HG02642 (cell line): Measurements from ENCODE around the gene SYP.

Source experiments
- ATAC-seq: cut with Tn5 transposase; IDR thresholded peaks from one replicate; pipeline ENCODE4 v1.9.1; 2021; ENCODE audit warnings: mild to moderate bottlenecking; ENCODE audit not compliant: unreplicated experiment, poor library complexity

SYP gene

DNA sequence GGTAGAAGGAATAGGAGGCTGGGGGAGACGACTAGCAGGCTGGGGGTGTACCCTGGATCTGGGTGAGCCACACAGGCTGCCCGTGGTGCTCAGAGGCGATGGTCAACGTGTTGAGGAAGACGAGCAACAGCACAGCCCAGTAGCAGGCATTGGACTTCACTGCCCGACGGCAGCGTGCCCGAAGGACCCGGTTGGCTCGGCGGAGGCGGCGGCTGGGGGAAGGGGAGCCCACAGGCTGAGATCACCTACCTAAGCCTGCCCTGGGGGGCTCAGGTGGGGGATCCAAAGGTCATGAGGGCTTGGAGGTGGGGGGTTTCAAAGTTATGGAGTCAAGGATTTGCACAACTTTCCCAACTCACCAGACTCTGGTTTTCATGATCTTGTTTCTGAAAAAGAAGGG is 25.9 kb upstream of the SYP start:
- ATAC-seq, result no peak

GRCh38 chrX:49221868-49222267 is 21.9 kb upstream of the SYP start:
- ATAC-seq, result no peak

GRCh38 chrX:49220100-49220499 is 20.1 kb upstream of the SYP start:
- ATAC-seq, result no peak

DNA sequence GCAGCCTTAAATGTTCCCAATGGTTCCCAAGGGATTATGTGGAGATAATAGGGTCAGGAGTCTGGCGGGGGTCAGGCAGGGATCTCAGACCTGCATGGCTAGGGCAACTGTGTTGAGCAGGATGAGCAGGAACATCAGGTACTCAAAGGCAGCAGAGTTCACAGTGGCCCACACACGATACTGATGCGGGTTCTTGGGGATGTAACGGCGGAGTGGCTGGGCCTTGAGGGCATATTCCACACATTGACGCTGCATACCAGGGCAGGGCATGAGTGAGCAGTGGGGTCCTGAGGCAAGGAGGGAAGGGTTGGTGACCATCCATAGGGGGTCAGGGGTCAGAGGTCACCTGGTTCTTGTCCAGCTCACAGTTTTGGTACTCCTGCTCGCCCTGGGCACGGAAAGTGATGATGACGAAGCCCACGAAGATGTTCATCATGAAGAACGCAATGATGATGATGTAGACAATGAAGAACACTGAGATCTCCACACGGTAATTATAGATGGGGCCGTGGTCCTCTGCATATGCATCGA is 15.1 kb upstream of the SYP start:
- no peak for ATAC-seq

- ATAC-seq, result no peak
Measured at GRCh38 chrX:49214416-49214815, 14.4 kb upstream of the SYP start.

DNA sequence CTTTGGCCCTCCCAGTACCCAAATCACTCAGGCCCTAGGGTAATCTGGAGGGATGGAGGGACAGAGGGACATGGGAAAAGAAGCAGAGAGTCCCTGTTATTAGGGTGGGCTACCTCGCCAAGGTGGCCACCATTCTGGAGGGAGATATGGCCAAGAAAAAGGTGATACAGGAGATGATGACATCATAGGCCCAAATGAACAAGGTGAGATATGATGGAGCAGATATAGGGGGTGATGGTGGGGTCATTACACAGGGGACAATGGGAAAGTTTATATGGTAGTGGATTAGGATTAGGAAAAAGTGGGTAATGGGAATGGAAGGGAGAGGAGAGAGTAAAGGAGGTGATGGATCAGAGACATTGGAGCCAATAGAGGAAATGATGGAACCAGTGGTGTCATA is 12.9 kb upstream of the SYP start:
- ATAC-seq, result no peak

DNA sequence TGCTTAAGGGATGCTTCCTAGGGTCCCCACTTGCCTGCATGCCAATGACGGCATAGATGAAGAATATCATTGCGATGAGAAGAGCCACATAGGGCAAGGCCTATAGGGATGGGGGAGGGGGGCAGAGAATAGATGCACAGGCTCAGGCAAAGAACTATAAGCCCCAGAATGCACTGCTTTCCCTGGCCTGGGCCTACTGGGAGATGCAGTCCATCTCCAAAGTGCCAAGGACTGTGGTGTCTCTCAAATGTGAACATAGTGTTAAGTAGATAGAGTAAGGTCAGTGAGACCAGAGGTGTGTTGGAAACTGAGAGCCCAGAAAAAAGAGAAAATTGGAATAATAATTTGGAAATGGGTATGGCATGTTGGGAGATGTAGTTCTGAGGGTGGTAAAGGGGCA is 12.2 kb upstream of the SYP start:
- ATAC-seq, result no peak

GRCh38 chrX:49211074-49211473 is 11.1 kb upstream of the SYP start:
- no peak for ATAC-seq

DNA sequence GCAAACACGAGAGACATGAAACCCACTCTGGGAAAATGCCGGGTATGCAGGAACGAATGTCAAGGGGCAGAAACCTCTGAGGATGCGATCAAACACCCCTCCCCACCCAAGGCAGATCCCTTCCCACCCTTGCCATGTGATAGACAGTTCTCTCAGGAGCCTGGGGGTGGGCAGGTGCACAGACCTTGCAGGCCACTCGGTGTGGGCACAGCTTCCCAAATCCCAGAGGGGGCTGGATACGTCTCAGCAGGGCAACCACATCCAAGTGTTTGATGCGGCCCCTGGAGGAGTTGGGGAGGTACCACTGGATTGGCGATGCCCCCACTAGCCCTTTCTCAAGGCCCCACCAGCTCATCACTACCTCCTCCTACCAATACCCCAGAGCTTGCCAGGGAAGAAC is 10.4 kb upstream of the SYP start:
- ATAC-seq, result no peak

DNA sequence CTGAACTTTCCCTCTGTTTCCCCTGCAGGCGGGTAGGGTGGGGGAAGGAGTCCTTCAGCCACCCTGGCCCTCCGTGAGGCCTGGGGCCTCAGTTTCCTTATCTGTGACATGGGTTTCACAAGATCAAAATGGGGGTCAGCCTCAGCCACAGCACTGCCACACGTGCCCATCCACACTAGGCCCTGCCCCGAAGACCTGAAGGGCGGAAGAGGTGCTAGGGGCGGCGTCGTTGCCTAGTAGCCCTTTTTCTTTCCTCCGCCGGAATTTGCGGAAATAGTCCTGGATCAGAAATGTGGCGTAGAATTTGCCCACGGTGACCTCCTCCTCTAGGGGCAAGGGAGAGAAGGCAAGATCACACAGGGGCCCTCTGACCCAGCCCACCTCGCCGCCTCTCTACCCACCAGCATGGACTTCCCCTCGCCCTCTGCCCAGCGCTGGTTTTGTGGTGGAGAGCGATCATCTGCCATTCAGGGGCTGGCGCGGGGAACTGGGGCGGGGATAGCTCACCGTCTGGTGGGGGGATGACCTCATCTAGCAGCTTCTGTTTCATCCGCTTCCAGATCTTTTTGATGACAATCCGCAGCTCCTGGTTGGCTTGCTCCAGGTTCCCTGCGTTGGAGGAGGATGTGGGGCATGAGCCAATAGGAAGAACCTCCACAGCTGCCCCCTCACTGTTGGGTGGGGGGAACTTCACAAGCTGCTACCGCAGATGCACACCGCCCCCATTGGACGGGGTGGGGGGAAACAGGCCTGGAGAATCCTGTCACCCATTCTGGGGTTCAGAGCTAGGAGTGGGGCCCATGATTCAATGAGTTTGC is 9.7 kb upstream of the SYP start:
- no peak for ATAC-seq

DNA sequence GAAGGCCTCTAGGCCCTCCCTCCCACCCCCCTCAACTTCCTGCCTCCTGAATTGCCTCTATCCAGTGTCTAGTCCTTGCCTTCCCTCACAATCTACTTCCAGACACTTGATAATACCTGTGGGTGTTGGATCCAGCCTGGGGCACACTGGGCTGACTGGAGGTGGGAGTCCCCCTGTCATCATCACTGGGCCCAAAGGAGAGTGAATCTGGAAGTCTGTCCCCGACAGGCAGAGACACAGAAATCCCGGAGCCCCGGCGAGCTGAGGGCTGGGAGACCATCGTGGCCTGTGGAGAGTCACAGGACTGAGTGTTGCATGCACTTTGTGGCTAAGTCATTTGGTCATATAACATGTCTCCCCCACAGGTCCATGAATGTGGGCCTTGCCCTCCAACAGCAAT is 8.4 kb upstream of the SYP start:
- no peak for ATAC-seq

DNA sequence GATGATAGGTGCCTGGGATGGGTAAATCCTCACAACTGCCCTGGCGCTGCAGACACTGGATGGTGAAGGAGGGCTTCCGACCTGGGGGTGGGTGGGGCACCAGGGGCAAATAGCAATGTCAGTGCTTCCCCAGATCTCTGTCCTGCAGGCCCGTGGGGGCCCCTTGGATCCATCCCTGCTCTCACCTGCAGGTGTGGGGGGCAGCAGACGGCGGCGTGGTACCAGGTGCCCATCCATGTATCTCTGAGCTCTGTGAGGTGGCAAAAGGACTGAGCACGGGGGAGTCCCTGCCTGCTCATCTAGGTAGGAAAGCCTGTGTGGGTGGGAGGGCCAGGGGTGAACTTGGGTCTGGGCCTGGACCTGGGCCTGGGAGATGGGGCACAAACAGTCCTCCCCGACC is 6.5 kb upstream of the SYP start:
- ATAC-seq, result no peak

GRCh38 chrX:49205443-49205842 is 5.5 kb upstream of the SYP start:
- ATAC-seq, result no peak

DNA sequence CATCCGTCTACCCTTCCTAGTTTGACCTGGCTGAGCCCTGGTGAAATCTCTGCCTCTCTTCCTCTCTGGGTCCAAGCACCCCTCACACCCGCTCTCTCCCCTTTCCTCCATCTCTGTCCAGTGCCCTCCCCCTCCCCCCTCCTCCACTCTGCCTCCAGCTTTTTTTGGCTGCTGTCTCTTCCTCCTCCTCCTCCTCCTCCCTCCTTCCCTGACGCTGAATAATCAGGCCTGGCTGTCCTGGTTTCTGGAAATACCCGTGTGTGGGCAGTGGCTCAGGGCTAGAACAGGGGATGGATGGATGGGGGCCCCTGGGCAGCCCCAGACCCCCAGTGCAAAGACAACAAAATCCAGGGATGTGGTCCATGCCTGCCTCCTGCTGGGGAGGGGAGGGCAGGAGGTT is 4.7 kb upstream of the SYP start:
- no peak for ATAC-seq

- ATAC-seq, result no peak
Measured at GRCh38 chrX:49204017-49204416, 4.0 kb upstream of the SYP start.

- ATAC-seq, result no peak
Measured at GRCh38 chrX:49203536-49203935, 3.5 kb upstream of the SYP start.

- ATAC-seq, result no peak
Measured at GRCh38 chrX:49202022-49202421, 2.0 kb upstream of the SYP start.

DNA sequence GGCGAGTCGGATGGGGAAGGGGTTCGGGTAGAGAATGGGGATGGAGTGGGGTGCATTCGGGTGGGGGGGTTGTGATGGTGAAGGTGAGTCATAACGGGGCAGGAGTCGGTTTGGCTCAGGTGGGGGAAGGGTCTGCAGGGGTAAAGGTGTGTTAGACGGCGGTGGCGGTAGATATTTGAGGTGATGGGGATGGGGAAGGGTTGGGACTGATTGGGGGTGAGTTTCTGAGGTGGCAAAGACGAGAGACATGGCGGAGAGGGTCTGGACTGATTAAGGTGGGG is 738 bp downstream of the SYP start:
- ATAC-seq, result no peak

DNA sequence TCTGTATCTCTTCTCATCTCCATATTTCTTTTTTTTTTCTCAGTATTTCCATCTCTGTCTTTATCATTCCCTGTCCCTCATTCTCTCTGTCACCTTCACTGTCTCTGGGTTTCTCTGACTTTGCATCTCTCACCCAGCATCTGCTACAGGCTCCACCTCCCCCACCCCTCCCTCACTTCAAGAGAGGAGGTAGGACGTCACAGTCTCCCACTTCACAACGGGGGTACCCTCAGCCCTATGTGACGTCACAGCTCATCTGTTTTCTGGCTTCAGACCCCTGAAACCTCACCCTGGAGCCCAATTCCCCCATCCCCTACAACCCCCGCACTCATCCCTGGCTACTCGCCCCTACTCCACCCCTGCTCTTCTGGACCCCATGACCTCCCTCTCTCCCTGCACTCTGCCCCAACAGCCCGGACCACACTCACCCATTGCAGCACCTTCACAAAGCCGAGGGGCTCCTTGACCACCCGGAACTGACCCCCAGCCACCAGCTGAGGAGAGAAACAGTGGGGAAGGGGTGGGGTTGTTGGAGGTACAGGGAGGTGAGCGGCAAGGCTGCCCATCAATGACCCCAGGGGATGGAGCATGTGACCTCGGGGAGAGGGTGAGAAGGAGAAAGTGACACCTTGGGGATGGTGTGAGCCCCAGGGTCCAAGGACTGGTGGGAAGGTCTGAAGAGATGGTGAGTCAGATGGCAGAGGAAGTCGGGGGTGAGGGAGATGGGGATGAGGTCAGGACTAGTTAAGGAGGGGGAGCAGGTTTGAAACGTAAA is 1.3 kb downstream of the SYP start:
- no peak for ATAC-seq

DNA sequence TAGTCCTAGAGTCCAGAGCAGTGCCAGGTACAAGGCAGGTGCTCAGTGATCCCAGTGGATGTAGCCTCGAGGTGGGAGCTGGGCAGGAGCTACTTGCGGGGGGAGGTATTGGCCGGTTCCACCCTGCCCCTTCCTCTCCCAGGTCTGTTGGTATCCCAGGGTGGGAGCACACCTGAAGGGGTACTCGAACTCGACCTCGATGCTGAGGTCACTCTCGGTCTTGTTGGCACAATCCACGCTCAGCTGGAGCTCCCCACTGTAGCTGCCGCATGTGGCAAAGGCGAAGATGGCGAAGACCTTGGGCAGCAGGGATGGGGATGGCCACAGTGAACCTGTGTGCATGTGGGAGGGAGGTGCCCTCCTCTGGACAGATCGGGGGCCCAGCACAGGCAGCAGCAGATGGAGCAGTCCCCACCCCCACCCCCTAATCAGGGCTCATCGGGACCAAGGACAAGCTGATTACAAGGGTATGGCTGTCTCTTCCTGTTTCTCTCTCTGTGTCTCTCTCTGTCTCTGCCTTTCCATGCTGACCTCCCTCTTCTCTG is 2.4 kb downstream of the SYP start:
- ATAC-seq, result no peak

- no peak for ATAC-seq
Measured at GRCh38 chrX:49193542-49193964, 6.4 kb downstream of the SYP start.
